HG02981 (cell line): ENCODE data around the gene ZNF780A.
"Not testable (repeated sequence)": the region's sequence is repeated elsewhere in the genome, so short reads cannot be mapped to it uniquely, and the experiment has no call there.

Source experiments
- ATAC-seq: cut with Tn5 transposase; IDR thresholded peaks from one replicate; pipeline ENCODE4 v1.9.1; 2021; ENCODE audit warnings: mild to moderate bottlenecking, moderate library complexity; ENCODE audit not compliant: unreplicated experiment

ZNF780A gene

DNA sequence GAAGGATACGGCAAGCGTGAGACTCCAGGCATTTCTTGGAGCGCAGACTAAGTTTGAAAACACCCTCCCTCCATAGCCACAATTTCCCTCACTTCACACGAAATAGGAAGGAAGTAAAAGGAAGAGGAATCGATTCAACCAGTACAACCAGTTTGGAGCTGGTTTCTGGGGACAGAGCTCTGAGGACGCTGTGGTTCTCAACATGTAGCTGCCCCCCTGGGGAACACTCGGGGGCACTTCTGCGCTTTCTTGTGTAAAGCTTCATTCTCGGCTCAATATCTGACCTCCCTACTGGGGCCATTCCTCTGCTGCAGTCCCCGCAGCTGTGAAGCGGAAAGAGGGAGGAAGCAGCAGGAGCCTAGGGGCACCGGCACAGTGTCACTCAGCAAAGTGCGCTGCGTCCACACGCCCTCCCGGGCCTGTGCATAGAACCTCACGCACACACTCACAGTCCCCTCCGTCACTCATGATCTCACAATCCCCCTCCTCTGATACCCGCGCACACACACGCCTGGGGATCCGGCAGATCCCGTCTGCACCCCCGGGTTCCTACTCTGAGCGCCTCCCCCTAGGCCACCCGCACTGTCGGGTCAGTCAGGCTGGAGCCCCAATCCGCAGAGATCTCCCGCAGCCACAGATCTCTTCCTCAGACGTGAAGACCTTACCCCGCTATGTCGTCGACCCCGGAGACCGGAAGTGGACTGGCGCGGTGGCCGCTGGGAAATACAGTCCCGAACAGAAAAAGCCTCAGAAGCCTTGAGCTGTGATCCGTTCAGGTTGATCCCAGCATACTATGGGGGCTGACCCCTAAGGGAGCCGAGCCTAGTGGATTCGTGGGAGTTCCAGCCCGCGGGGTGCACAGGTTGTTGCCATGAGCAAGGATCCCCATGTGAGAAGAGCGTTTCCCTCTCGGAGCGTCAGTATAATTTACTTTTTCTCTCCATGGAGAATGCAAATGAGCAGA is at the start of gene ZNF780A:
Gene ZNF780A, minus strand, starts transcription at position 703 of the 964 bp plus-strand sequence. CDS start 6,190 bp downstream, outside the sequence.
- ATAC-seq, result peak; percentile 75

DNA sequence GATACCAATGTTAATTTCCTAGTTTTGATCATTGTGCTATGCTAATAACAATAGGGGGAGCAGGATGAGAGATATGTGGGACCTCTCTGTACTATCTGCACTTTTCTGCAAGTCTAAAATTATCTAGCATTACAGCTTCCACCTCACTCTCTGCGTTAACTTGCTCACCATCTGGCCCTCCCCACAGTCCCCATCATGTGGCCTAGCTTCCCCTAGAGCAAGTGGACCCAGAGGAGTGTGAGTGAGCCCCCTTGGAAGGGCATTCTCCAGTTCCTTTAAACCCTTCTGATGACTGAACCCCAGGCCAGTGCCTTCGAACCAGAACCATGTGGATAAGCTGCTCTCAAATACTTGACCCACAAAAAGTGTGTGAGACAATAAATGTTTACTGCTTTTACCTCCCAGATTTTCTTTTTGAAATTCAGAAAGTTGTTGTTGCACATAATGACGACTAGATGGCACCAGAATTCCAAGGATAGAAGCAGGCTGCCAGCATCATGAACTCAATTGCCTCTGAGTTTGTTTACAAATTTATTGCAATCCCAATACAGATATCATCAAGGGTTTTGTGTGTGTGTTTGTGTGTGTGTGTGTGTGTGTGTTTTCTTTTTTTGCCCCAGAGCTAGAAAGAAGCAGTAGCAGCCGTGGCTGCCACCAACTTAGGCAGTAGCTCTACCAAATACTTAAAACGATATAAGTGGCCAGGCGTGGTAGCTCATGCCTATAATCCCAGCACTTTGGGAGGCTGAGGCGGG is 49.0 kb upstream of the ZNF780A start:
- ATAC-seq, result no peak

DNA sequence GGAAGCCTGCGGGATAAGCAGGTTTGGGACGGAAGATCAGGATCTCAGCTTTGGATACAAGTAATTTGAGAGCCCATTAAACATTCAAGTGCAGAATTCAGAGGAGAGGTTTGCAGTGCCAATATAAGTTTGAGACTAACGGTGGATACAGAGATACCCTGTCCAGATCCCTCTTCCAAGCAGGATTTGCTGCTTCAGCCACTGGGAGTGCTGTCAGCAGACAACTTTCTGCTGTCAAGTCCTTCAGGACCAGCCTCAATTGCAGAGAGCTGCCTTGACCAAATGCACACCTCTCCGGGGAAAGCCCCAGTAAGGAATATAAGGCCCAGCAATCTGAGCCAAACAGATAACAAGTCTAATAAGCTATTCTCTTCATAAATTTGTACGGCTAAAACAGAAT is 46.1 kb upstream of the ZNF780A start:
- ATAC-seq, result no peak

DNA sequence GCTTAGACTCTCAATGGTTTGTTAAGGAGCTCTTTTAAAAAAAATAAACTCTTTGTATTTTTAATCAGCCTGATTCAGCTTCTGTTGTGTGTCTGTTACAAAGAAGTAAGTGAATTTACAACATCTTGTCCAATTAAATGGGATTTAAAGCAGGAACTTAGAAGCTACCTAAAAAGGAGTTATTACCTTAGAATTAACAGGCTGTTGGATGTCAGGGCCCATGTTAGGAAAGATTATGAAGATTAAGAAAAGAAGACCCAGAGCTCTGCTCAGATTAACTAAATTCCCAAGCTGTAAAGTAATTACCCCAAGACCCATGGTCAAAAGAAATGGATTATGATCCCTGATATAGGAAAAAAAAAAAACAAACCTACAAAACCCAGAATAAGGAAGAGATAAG is 44.1 kb upstream of the ZNF780A start:
- ATAC-seq, result no peak

DNA sequence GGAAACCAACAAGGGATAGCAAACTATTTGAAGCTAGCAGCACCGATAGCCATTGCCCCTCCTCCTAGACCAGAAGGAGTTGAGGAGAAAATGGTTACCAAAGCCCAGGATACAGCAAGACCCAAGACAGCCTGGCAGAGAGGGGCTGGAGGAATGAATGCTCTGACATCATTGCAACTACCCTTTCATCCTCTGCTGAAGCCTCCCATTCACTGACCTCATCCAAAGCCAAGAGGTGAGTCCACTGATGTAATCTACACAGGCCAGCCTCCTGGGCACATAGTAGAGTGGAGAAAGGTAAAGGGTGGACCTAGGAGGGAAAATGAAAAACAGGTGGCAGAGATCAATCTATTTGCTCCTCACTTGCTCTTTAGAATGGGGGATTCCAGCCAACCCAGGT is 42.7 kb upstream of the ZNF780A start:
- ATAC-seq, result no peak

DNA sequence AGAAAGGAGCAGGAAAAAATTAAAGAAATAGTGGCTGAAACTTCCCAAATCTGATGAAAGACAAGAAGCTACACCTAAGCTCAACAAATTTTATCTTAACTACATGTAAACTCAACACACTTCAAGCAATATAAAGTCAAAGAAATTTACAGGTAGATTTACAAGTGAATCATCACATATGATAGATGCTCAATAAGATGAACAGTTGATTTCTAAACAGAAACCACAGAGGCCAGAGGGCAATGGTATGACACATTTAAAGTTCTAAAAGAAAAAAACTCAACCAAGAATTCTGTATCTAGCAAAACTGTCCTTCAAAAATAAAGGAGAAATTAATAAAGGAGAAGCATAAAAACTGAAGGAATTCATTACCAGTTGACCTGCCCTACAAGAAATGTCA is 39.3 kb upstream of the ZNF780A start:
- no peak for ATAC-seq

DNA sequence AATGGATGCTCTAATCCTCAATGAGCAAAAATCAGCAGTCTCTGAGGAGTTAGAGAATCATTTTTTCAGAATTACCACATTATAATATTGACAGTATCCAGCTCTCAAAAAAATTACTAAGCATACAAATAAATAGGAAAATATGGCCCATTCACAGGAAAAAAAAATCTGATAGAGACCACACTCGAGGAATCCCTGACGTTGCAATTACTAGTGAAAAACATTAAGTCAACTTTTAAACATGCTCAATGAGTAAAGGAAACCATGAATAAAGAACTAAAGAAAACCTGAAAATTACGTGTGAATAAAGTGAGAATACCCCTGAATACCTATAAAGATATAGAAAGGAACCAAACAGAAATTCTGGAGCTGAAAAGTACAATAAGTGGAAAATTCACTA is 38.7 kb upstream of the ZNF780A start:
- ATAC-seq, result no peak

DNA sequence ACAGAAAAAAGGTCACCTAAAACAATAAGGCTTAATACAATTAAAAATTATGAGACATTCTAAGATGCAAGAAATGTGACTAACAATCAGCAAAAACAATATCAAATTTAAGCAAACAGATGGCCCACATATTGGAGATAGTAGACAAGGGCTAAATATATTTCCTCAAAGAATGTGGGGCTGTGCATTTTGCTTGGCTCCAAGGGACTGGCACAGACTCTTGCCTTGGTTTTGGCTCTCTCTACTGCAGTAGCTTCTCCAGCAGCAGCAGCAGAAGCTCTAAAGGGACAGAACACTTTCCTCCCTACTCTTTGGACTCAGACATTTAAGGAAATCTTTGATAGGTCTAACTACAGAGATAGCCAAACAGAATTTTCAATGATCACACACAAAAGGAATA is 38.2 kb upstream of the ZNF780A start:
- no peak for ATAC-seq

DNA sequence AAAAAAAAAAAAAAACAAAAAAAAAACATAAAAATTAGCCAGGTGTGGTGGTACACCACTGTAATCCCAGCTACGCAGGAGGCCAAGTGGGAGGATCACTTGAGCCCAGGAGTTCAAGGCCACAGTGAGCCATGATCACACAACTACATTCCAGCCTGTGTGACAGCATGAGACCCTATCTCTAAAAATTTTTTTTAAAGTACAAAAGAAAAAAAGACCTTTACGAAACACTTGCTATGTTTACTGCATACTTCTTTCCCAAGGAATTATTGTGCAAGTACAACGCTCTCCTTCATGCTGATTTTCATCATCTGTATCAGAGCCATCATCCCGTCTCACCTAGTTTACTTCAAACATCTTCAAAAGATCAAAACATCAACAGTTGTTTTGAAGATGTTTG is 28.6 kb upstream of the ZNF780A start:
- ATAC-seq, result no peak

DNA sequence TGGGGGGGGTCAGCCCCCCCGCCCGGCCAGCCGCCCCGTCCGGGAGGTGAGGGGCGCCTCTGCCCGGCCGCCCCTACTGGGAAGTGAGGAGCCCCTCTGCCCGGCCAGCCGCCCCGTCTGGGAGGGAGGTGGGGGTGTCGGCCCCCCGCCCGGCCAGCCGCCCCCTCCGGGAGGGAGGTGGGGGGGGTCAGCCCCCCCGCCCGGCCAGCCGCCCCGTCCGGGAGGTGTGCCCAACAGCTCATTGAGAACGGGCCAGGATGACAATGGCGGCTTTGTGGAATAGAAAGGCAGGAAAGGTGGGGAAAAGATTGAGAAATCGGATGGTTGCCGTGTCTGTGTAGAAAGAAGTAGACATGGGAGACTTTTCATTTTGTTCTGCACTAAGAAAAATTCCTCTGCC is 27.9 kb upstream of the ZNF780A start:
- ATAC-seq, result not testable (repeated sequence)

DNA sequence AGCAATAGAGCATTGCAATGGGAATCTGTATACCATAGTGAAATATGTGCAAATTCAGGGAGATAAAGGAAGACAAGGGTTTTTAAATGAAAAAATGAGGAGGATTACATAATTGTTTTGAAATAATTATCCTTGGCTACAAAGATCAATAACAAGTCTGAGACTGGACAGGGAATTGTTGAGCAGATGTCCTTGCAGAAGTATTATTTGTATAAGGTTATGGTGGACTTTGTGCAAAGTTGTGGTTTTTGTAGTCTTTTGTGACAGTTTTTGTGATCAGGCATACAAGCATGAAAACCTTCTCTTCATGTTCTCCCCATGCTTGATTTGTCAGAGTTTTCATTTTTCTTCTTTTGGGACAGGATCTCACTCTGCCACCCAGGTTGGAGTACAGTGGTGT is 25.3 kb upstream of the ZNF780A start:
- no peak for ATAC-seq

DNA sequence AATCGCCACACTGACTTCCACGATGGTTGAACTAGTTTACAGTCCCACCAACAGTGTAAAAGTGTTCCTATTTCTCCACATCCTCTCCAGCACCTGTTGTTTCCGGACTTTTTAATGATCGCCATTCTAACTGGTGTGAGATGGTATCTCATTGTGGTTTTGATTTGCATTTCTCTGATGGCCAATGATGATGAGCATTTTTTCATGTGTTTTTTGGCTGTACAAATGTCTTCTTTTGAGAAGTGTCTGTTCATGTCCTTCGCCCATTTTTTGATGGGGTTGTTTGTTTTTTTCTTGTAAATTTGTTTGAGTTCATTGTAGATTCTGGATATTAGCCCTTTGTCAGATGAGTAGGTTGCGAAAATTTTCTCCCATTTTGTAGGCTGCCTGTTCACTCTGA is 23.4 kb upstream of the ZNF780A start:
- not testable (repeated sequence) for ATAC-seq

DNA sequence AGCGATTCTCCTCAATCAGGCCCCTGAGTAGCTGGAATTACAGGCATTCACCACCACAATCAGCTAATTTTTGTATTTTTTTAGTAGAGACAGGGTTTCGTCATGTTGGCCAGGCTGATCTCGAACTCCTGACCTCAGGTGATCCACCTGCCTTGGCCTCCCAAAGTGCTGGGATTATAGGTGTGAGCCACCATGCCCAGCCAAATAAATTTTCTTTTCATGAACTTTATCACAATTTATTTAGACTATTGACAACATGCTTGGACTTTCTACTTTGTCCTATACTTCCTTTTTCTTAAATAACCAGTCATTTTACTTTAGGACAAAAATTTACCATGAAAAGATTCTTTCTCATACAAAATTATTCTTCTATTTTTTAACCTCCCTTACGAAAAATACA is 21.5 kb upstream of the ZNF780A start:
- ATAC-seq, result not testable (repeated sequence)

DNA sequence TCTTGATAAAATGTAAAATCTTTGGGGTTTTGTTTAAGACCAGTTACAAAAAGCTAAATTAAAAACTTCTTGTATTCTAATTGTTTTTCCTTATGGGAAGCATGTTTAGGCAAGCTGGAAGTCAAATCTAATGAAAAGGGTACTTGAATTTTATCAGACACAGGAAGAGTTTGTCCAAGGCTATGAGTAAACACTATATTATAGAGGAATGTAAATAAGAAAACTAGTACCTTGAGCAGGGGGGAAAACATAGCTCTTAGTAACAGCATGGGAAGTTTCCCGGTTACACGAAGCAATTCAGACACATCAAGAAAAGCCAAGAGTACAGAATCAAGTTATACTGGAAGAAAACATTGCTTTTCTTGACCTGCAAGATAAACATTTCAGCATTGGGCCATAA is 19.8 kb upstream of the ZNF780A start:
- ATAC-seq, result no peak

DNA sequence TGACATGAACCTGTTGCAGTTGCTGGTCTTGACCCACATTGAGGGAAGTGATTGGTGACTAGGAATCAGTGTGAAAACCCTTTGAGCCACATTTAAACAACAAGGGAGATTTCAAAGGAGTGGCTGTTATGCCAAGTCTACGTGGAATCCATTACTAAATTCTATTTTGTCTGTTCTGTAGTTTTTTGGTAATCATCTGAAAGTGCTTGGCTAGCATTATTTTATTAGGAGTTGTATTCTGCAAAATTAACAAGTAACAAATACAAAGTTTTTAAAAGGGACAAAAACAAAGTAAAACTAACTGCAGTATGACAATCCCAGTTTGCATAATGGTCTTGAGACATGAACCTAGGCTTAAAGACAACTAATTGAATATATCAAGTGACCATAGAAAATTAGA is 14.0 kb upstream of the ZNF780A start:
- no peak for ATAC-seq

DNA sequence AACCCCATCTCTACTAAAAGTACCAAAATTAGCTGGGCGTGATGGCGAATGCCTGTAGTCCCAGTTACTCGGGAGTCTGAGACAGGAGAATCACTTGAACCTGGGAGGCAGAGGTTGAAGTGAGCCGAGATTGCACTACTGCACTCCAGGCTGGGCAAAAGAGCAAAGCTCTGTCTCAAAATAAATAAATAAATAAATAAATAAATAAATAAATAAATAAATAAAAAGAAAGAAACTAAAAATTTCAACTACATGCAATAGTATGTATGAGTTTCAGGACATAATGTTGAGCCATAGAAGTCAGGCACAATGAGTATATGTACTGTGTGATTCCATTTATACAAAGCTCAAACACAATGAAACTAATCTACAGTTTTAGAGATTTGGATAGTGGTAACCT is 12.9 kb upstream of the ZNF780A start:
- no peak for ATAC-seq

DNA sequence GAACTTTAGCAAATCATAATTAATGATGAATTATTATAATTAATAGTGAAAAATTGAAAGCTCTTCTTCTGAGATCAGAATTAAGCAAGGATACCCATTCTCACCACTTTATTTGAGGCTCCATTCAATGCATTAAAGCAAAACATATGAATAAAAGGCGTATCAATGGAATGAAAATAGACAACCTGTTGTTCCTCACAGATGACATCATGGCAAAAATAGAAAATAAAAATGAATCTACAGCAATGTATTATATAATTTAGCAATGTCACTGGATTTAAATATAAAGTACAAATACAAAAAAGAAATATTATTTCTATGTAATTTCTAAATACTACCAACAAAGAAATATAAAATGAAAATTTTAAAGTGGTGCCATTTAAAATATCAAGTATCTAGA is 11.1 kb upstream of the ZNF780A start:
- no peak for ATAC-seq

DNA sequence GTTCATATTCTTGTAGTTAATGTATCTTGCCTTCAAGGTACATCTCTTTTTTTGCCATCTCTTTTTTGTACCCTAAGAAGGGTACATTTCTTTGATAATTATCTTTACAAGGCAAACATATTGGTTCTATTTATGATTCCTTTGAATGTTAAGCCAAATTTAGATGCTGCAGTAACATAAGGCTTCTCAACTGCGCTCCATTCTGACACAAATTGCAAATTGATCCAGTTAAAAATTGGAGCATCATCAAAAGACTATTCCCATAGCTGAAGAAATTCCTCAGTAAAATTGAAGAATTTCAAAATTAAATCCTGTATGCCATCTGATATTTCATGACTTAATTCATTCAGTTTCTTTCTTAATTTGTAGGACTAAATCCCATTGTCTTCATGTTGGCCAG is 2.7 kb upstream of the ZNF780A start:
- ATAC-seq, result no peak

DNA sequence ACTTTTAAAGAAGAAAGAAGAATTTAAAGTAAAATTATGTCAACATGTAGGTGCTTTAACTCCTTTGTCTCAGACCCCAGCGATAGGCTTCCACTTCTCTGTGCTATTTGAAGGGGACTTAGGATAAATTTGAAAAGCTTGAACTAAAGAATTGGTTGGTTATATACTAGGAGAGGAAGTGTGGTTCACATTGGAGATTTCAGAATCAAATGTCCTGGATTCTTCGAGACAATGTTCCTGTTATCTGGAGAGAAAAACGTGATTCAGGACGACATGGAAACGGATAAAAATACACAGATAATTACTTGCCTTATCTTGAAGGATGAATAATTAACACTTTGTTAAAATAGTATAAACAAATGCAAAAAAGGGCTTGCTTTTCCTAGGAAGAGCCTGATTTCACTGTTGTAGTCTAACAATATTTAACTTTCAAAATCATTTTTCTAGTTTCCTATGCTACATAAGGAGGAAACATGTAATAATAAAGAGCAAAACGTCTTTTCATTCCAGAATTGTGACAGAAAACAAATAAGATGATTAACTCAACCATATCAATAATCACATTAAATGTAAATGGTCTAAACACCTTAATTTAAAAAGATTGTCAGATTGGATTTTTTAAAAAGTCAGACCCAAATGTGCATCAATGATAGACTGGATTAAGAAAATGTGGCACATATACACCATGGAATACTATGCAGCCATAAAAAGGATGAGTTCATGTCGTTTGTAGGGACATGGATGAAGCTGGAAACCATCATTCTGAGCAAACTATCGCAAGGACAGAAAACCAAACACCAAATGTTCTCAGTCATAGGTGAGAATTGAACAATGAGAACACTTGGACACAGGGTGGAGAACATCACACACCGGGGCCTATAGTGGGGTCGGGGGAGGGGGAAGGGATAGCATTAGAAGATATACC is 724 bp upstream of the ZNF780A start:
- no peak for ATAC-seq

DNA sequence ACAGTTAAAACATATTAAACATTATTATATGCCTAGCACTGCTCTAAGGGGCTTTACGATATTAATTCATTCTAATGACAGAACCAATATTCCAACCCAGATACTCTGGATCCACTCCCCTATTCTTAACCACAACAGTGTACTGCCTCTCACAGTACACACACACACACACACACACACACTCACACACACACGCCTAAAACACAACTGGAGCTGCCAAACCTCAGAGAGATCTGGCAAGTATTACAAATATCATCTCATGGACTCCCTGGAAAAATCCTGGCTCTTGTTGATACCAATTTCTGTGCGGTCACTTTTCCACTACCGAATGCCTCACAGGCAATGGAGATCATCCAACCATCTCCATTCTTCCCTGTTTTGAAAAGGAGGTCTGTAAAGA is 1.3 kb downstream of the ZNF780A start:
- ATAC-seq, result no peak
